Neural crest cell (in vitro differentiated cells): ENCODE data around the gene BMP8A. TPM values are rescaled to one million over a fixed set of nuclear protein-coding genes. Genes with fewer than 3 reads are reported as not detected.
"Not testable (repeated sequence)": the region's sequence is repeated elsewhere in the genome, so short reads cannot be mapped to it uniquely, and the experiment has no call there.

ENCODE experiments used
- DNase-seq: peaks from one replicate; pipeline ENCODE4 v3.0.0; 2021; ENCODE audit warnings: low read depth, mixed read lengths, low spot score
- H3K27ac Mint-ChIP-seq: one replicate; pipeline ENCODE4 v1.8.0; 2021; ENCODE audit warnings: mild to moderate bottlenecking, mixed read lengths; ENCODE audit not compliant: unreplicated experiment
- H3K27me3 Mint-ChIP-seq: 2 replicates; pipeline ENCODE4 v1.8.0; 2021; ENCODE audit warnings: low read depth, mild to moderate bottlenecking, mixed read lengths
- H3K36me3 Mint-ChIP-seq: 2 replicates; pipeline ENCODE4 v1.8.0; 2021; ENCODE audit warnings: low read depth, mild to moderate bottlenecking, mixed read lengths
- H3K4me1 Mint-ChIP-seq: 2 replicates; pipeline ENCODE4 v1.8.0; 2021; ENCODE audit warnings: mixed read lengths
- H3K4me3 Mint-ChIP-seq: one replicate; pipeline ENCODE4 v1.8.0; 2021; ENCODE audit warnings: mild to moderate bottlenecking, mixed read lengths
- H3K9me3 Mint-ChIP-seq: 2 replicates; pipeline ENCODE4 v1.8.0; 2021; ENCODE audit warnings: mixed read lengths
- CTCF ChIP-seq: fragments of 200-600 bp; sonication (generic); conservative IDR thresholded peaks from 2 replicates; pipeline ENCODE4 v1.5.0; 2021; ENCODE audit warnings: antibody characterized with exemption, mild to moderate bottlenecking
- total RNA-seq: library from RNA; stranded (reverse); gene quantifications from 2 replicates; pipeline ENCODE4 v1.2.1, GENCODE V29; 2021

BMP8A gene
- total RNA-seq, 1 donor from 2014 or later: 0.19 TPM

DNA sequence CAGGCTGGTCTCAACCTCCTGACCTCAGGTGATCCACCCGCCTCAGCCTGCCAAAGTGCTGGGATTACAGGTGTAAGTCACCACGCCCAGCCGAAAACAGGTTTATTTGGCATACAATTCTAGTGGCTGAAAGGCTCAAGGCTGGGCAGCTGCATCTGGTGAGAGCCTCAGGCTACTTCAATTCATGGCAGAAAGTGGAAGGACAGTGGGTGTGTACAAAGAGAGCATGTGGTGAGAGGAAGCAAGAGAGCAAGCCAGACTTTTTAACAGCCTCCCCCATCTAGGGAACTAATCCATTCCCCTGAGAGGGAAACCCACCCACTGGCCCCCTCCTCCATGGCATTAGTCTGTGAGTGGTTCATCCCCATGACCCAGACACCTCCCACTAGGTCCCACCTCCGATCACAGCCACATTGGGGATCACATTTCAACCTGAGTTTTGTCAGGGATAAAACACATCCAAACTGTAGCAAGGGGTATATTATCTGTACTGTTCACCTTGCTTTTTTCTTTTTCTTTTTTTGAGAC lies 9.5 kb downstream of the BMP8A start:
- Mint-ChIP-seq H3K9me3 (no peaks in the 10 kb centered on the region), H3K4me3 (no peak overlapping the region), H3K27ac (no peak overlapping the region), H3K36me3 (no peaks in the 10 kb centered on the region), H3K4me1 (no peaks in the 10 kb centered on the region), H3K27me3 (peaks cover 9% of the 10 kb centered on the region)
- DNase-seq: no peak
- TF ChIP-seq CTCF: no peak

- Mint-ChIP-seq H3K4me1 (no peaks in the 10 kb centered on the region), H3K27ac (no peak overlapping the region), H3K9me3 (no peaks in the 10 kb centered on the region), H3K27me3 (peaks cover 6% of the 10 kb centered on the region), H3K4me3 (no peak overlapping the region), H3K36me3 (no peaks in the 10 kb centered on the region)
- DNase-seq: no peak
- TF ChIP-seq CTCF: no peak
Measured at GRCh38 chr1:39501666-39502065, 10.2 kb downstream of the BMP8A start.

DNA sequence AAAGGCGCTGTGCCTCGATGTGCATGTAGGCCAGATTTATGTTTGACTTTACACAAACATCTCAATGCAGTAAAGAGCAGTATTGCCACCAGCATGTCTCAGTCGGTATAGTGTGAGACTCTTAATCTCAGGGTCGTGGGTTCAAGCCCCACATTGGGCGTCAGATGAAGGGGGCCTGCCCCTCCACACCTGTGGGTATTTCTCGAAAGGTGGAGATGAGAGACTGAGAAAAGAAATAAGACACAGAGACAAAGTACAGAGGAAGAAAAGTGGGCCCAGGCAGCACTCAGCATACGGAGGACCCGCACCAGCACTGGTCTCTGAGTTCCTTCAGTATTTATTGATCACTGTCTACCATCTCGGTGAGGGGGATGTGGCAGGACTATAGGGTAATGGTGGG lies 13.0 kb downstream of the BMP8A start:
- DNase-seq, H3K4me1 Mint-ChIP-seq, H3K27ac Mint-ChIP-seq, H3K4me3 Mint-ChIP-seq, H3K9me3 Mint-ChIP-seq, H3K36me3 Mint-ChIP-seq: not testable (repeated sequence)
- H3K27me3 Mint-ChIP-seq: peaks cover 15% of the 10 kb centered on the region

- H3K9me3 Mint-ChIP-seq: no peaks in the 10 kb centered on the region
- TF ChIP-seq CTCF: no peak
- H3K36me3 Mint-ChIP-seq: no peaks in the 10 kb centered on the region
- peaks cover 5% of the 10 kb centered on the region for H3K4me1 Mint-ChIP-seq
- no peak overlapping the region for H3K4me3 Mint-ChIP-seq
- H3K27me3 Mint-ChIP-seq: peaks cover 15% of the 10 kb centered on the region
- no peak for DNase-seq
- no peak overlapping the region for H3K27ac Mint-ChIP-seq
Measured at GRCh38 chr1:39505289-39505688, 13.9 kb downstream of the BMP8A start.

GRCh38 chr1:39507230-39507928 lies 15.9 kb downstream of the BMP8A start:
- H3K4me3 Mint-ChIP-seq: no peak overlapping the region
- H3K4me1 Mint-ChIP-seq: peaks cover 5% of the 10 kb centered on the region
- TF ChIP-seq CTCF: peak; percentile 43
- H3K27me3 Mint-ChIP-seq: peaks cover 13% of the 10 kb centered on the region
- H3K9me3 Mint-ChIP-seq: no peaks in the 10 kb centered on the region
- no peak overlapping the region for H3K27ac Mint-ChIP-seq
- no peaks in the 10 kb centered on the region for H3K36me3 Mint-ChIP-seq
- no peak for DNase-seq

- H3K4me3 Mint-ChIP-seq: no peak overlapping the region
- H3K4me1 Mint-ChIP-seq: peaks cover 5% of the 10 kb centered on the region
- H3K36me3 Mint-ChIP-seq: no peaks in the 10 kb centered on the region
- no peak for DNase-seq
- no peaks in the 10 kb centered on the region for H3K9me3 Mint-ChIP-seq
- peaks cover 13% of the 10 kb centered on the region for H3K27me3 Mint-ChIP-seq
- peak overlapping the region; percentile 89 for H3K27ac Mint-ChIP-seq
- TF ChIP-seq CTCF: no peak
Measured at GRCh38 chr1:39508266-39508665, 16.8 kb downstream of the BMP8A start.
